HepG2 (cell line): ENCODE data around the gene CCDC201. TPM values are rescaled to one million over a fixed set of nuclear protein-coding genes. Genes with fewer than 3 reads are reported as not detected.
A peak's percentile ranks its signal among the peaks of the same experiment; 100 is the strongest.

Experiments
- AFF4 ChIP-seq: sonication (generic); formaldehyde crosslinking; IDR thresholded peaks from 2 replicates; pipeline ENCODE4 v1.4.0; 2020; ENCODE audit warnings: missing genetic modification reagents
- ATF5 ChIP-seq: sonication (generic); formaldehyde crosslinking; IDR thresholded peaks from 2 replicates; pipeline ENCODE4 v1.4.0; 2020; ENCODE audit warnings: mild to moderate bottlenecking, low read depth, missing genetic modification reagents
- BORCS8-MEF2B ChIP-seq: sonication (generic); formaldehyde crosslinking; IDR thresholded peaks from 2 replicates; pipeline ENCODE4 v1.8.0; 2022; ENCODE audit warnings: mild to moderate bottlenecking, missing genetic modification reagents
- GFI1 ChIP-seq: sonication (generic); formaldehyde crosslinking; IDR thresholded peaks from 2 replicates; pipeline ENCODE4 v1.5.0; 2020; ENCODE audit warnings: missing genetic modification reagents, mild to moderate bottlenecking, borderline replicate concordance
- GPN1 ChIP-seq: sonication (generic); formaldehyde crosslinking; IDR thresholded peaks from 2 replicates; pipeline ENCODE4 v1.5.1; 2020; ENCODE audit warnings: missing genetic modification reagents, borderline replicate concordance
- HDAC1 ChIP-seq: sonication (generic); formaldehyde crosslinking; IDR thresholded peaks from 2 replicates; pipeline ENCODE4 v1.5.1; 2020; ENCODE audit warnings: mild to moderate bottlenecking, missing genetic modification reagents
- MTF1 ChIP-seq: sonication (generic); formaldehyde crosslinking; IDR thresholded peaks from 2 replicates; pipeline ENCODE4 v1.5.0; 2020; ENCODE audit warnings: missing genetic modification reagents
- NPAS2 ChIP-seq: sonication (generic); formaldehyde crosslinking; IDR thresholded peaks from 2 replicates; pipeline ENCODE4 v1.8.0; 2022; ENCODE audit warnings: mild to moderate bottlenecking, missing genetic modification reagents, borderline replicate concordance
- SMAD3 ChIP-seq: sonication (generic); formaldehyde crosslinking; IDR thresholded peaks from 2 replicates; pipeline ENCODE4 v1.4.0; 2020; ENCODE audit warnings: missing genetic modification reagents
- SNAPC2 ChIP-seq: sonication (generic); formaldehyde crosslinking; IDR thresholded peaks from 2 replicates; pipeline ENCODE4 v1.8.1; 2022; ENCODE audit warnings: mild to moderate bottlenecking, missing genetic modification reagents
- TARDBP ChIP-seq: sonication (generic); formaldehyde crosslinking; IDR thresholded peaks from 2 replicates; pipeline ENCODE4 v1.8.0; 2022; ENCODE audit warnings: mild to moderate bottlenecking, missing genetic modification reagents
- YEATS4 ChIP-seq: sonication (generic); formaldehyde crosslinking; IDR thresholded peaks from 2 replicates; pipeline ENCODE4 v1.4.0; 2020; ENCODE audit warnings: missing genetic modification reagents, borderline replicate concordance
- YY1 ChIP-seq: IDR thresholded peaks from 2 replicates; pipeline ENCODE4 v1.6.1; 2011; ENCODE audit warnings: low read length, low read depth, moderate library complexity, mild to moderate bottlenecking; ENCODE audit not compliant: insufficient read depth, insufficient replicate concordance
- ZBTB21 ChIP-seq: sonication (generic); formaldehyde crosslinking; IDR thresholded peaks from 2 replicates; pipeline ENCODE4 v1.4.0; 2020; ENCODE audit warnings: missing genetic modification reagents
- ZEB1 ChIP-seq: IDR thresholded peaks from 2 replicates; pipeline ENCODE4 v1.6.1; 2012; ENCODE audit warnings: mild to moderate bottlenecking, low read depth, inconsistent platforms; ENCODE audit not compliant: insufficient replicate concordance
- ZNF136 ChIP-seq: sonication (generic); formaldehyde crosslinking; IDR thresholded peaks from 2 replicates; pipeline ENCODE4 v1.8.1; 2022; ENCODE audit warnings: low read depth, mild to moderate bottlenecking, moderate library complexity, missing genetic modification reagents
- ZNF3 ChIP-seq: IDR thresholded peaks from 2 replicates; pipeline ENCODE4 v1.7.0; 2017; ENCODE audit warnings: inconsistent platforms
- ZNF30 ChIP-seq: sonication (generic); formaldehyde crosslinking; IDR thresholded peaks from 2 replicates; pipeline ENCODE4 v1.5.0; 2020; ENCODE audit warnings: mild to moderate bottlenecking, missing genetic modification reagents
- ZNF33A ChIP-seq: sonication (generic); formaldehyde crosslinking; IDR thresholded peaks from 2 replicates; pipeline ENCODE4 v1.5.1; 2020; ENCODE audit warnings: missing genetic modification reagents, mild to moderate bottlenecking, moderate library complexity, borderline replicate concordance
- ZNF414 ChIP-seq: sonication (generic); formaldehyde crosslinking; IDR thresholded peaks from 2 replicates; pipeline ENCODE4 v1.5.0; 2020; ENCODE audit warnings: missing genetic modification reagents
- ZNF747 ChIP-seq: sonication (generic); formaldehyde crosslinking; IDR thresholded peaks from 2 replicates; pipeline ENCODE4 v1.8.1; 2023; ENCODE audit warnings: missing genetic modification reagents, mild to moderate bottlenecking, borderline replicate concordance
- polyA plus RNA-seq, 8 experiments: library from polyadenylated mRNA; depleted of rRNA in 3 of 8; stranded (reverse) in 7 of 8; unstranded in 1 of 8; fragments of >200 nt; fragmentation: Illumina TruSeq in 4 of 8; extraction: Trizol in 4 of 8; gene quantifications; 2 replicates each; pipeline versions ENCODE4 v1.2.1 to v1.2.3, GENCODE V29; 2011 to 2016; ENCODE audit warnings: low read depth in 4 of 8, missing spikeins in 1 of 8, mixed read lengths in 1 of 8; ENCODE audit not compliant: insufficient read depth in 1 of 8
- total RNA-seq, 5 experiments: library from RNA; depleted of rRNA; stranded (reverse); fragments of >200 nt; fragmentation: Illumina TruSeq; extraction: Trizol; gene quantifications; 2 replicates each; pipeline ENCODE4 v1.2.3, GENCODE V29; 2016; ENCODE audit warnings: low read depth in 1 of 5

Gene CCDC201
- total and polyA plus RNA-seq, 2 of the 13 experiments (the other 11 are each of a cell fraction or from before 2014, with no cell fraction given), result 0.92 TPM; not detected in 1

GRCh38 chr7:45881759-45882464, 9.0 kb upstream of the CCDC201 start (continued):
- TF ChIP-seq ZNF136 (CRISPR knock-in tag), result peak; percentile 92
- TF ChIP-seq ZNF414 (CRISPR knock-in tag), result peak; percentile 95
- peak; percentile 72 for TF ChIP-seq TARDBP
- TF ChIP-seq YEATS4 (CRISPR knock-in tag), result 0 out of 2 replicates have a peak, but pooled peaks have one; percentile 42
- no peak for TF ChIP-seq ZNF33A
- no peak for TF ChIP-seq GPN1 (CRISPR knock-in tag)
- no peak for TF ChIP-seq MTF1 (CRISPR knock-in tag)
- TF ChIP-seq SNAPC2 (CRISPR knock-in tag), result no peak; the same call in none of the 2 replicates
- TF ChIP-seq ZNF747 (CRISPR knock-in tag), result no peak
- peak; percentile 98 for TF ChIP-seq GFI1 (CRISPR knock-in tag)
- TF ChIP-seq ZNF30, result no peak
- peak; percentile 48 for TF ChIP-seq AFF4 (CRISPR knock-in tag)
- TF ChIP-seq BORCS8-MEF2B (CRISPR knock-in tag), result peak; percentile 64; the same call in 1 of the 2 replicates
- TF ChIP-seq ZEB1, result no peak
- peak; percentile 51; the same call in 1 of the 2 replicates for TF ChIP-seq ZBTB21
- TF ChIP-seq ZNF3 (CRISPR knock-in tag), result peak; percentile 100
- no peak for TF ChIP-seq YY1
- TF ChIP-seq NPAS2 (CRISPR knock-in tag), result no peak
- peak; percentile 97 for TF ChIP-seq HDAC1 (CRISPR knock-in tag)
- TF ChIP-seq SMAD3 (CRISPR knock-in tag), result peak; percentile 97
- TF ChIP-seq ATF5 (CRISPR knock-in tag), result peak; percentile 95
